Measurements from ENCODE around the gene ATPAF2.

ATPAF2 gene

DNA sequence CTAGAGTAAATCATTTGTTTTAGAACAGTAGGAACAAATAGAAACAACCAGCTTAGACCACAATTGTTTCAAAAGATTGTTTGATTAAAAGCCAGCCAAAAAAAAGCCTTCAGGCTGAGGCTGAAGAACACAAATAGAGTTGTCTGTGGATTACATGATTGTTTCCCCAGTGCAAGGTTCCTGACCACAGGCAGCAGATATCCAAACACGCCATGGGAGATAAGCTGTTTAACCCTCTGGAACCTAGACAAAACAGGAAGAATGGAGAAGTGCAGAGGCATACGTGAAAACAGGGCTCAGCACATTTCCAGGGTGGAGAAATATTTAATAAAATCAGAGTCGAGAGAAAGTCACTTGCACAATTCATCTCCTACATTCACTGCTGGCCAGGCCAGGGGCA is 21.0 kb downstream of the ATPAF2 start:
- in situ Hi-C loops (cut with HindIII; ENCODE audit: low sequenced_read_pairs) = no loop called here
- H3K4me3 ChIP-seq (ENCODE audit: low read depth, low read length) = no peak overlapping the region
- DNase-seq (ENCODE audit: low read depth) = no peak
- TF ChIP-seq, protein P1, sequence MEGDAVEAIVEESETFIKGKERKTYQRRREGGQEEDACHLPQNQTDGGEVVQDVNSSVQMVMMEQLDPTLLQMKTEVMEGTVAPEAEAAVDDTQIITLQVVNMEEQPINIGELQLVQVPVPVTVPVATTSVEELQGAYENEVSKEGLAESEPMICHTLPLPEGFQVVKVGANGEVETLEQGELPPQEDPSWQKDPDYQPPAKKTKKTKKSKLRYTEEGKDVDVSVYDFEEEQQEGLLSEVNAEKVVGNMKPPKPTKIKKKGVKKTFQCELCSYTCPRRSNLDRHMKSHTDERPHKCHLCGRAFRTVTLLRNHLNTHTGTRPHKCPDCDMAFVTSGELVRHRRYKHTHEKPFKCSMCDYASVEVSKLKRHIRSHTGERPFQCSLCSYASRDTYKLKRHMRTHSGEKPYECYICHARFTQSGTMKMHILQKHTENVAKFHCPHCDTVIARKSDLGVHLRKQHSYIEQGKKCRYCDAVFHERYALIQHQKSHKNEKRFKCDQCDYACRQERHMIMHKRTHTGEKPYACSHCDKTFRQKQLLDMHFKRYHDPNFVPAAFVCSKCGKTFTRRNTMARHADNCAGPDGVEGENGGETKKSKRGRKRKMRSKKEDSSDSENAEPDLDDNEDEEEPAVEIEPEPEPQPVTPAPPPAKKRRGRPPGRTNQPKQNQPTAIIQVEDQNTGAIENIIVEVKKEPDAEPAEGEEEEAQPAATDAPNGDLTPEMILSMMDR (IDR thresholded peaks at IDR 0.05; ENCODE audit: low read depth, low read length, missing control alignments) = no peak

DNA sequence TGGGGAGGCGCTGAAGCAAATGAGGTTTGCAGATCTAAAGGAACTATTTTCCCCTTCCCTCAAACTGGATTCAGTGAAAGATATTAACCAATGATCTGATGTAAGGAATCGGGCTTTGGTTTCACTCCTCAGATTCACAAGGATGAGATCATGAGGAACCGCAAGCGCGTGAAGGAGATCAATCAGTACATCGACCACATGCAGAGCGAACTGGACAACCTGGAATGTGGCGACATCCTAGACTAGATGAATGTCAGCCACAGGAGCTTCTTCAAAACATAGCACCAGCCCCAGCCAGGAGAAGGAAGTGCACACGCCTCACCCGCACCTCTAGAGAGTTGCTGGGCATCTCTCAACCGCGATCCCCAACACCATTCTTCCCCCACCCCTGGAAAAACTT is 22.5 kb downstream of the ATPAF2 start:
- in situ Hi-C loops (cut with HindIII; ENCODE audit: low sequenced_read_pairs) = no loop called here
- TF ChIP-seq, protein P1 (IDR thresholded peaks at IDR 0.05; ENCODE audit: low read depth, low read length, missing control alignments) = no peak
- no peak for DNase-seq (ENCODE audit: low read depth)
- no peak overlapping the region for H3K4me3 ChIP-seq (ENCODE audit: low read depth, low read length)

DNA sequence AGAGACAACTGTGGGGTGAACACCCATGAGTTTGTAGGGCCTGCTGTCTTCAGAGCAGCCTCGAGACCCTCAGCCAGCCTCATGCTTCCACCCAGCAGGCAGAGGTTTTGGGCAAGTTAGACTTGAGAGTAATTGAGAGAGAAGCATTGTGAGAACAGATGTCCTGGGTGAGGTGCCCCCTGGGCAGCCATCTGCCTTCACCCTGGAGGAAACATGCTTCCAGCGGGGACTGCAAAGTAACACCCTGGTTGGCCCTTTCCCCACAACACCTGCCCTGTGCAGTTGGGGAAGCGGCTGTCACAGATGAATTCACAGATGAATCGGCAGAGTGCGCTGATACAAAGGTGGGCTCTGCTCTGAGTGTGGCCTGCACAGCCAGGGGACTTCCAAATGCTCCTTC is 23.4 kb downstream of the ATPAF2 start:
- H3K4me3 ChIP-seq (ENCODE audit: low read depth, low read length) = no peak overlapping the region
- in situ Hi-C loops (cut with HindIII; ENCODE audit: low sequenced_read_pairs) = no loop called here
- TF ChIP-seq, protein P1 (IDR thresholded peaks at IDR 0.05; ENCODE audit: low read depth, low read length, missing control alignments) = no peak
- no peak for DNase-seq (ENCODE audit: low read depth)

DNA sequence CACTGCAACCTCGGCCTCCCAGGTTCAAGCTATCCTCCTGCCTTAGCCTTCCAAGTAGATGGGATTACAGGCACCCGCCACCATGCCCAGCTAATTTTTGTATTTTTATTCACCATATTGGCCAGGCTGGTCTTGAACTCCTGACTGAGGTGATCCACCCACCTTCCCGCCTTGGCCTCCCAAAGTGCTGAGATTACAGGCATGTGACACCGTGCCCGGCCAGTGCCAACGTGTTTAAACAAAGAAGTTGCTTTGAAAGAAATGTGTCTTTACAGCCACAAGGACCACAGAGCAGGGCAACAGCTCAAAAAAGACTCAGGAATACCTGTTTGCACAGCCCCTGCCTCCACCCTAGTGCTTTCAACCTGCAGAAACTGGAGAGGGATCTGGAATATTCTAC is 25.0 kb downstream of the ATPAF2 start:
- H3K4me3 ChIP-seq (ENCODE audit: low read depth, low read length) = no peak overlapping the region
- TF ChIP-seq, protein P1 (IDR thresholded peaks at IDR 0.05; ENCODE audit: low read depth, low read length, missing control alignments) = no peak
- in situ Hi-C loops (cut with HindIII; ENCODE audit: low sequenced_read_pairs) = no loop called here
- no peak for DNase-seq (ENCODE audit: low read depth)

DNA sequence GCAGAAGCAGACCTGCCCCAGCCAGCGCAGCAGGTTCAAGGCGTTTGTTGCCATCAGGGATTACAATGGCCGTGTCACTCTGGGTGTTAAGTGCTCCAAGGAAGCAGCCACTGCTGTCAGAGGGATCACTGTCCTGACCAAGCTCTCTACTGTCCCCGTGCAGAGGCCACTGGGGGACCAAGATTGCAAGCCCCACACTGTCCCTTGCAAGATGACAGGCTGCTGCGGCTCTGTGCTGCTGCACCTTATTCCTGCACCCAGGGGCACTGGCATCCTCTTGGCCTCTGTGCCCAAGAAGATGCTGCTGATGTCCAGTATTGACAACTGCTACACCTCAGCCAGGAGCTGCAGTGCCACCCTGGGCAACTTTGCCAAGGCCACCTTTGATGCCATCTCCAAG is 27.7 kb downstream of the ATPAF2 start:
- in situ Hi-C loops (cut with HindIII; ENCODE audit: low sequenced_read_pairs) = no loop called here
- TF ChIP-seq, protein P1 (IDR thresholded peaks at IDR 0.05; ENCODE audit: low read depth, low read length, missing control alignments) = no peak
- no peak overlapping the region for H3K4me3 ChIP-seq (ENCODE audit: low read depth, low read length)
- DNase-seq (ENCODE audit: low read depth) = no peak

DNA sequence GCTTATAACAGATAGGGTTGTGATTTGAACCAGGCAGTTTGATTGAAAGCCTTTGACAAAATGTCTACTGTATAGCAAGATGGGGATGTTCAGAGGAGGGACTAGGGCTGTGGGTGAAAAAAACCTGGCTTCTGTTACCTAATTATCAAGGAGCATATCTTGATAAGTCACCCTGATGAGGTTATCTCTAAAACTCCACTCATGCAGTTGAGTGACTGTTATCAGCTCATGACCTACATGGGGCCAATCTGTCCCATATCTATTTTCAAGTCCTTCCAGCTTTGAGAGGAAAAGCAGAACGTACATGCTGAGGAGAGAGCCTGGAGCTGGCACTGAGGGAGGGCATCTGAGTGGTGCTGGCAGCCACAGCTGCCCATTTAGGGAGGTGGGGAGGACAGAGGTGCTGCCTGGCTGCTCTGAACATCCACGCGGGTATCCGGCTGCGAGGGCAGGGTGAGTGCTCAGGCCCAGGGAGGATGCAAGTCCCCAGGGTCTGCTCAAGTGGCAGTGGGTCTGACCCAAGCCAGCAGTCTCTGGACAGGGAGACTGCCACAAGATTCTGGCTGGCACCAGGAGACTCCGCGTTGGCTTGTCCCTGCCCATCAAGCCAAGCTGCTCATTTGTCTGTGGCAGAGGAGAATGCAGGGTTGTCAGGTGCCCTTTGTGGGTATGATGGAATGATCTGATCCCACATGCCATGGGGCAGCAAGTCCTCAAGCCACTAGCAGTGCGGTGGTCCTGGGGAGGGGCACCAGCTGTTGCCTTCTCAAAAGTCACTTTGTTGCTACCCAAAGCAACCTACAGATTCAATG is 29.2 kb downstream of the ATPAF2 start:
- TF ChIP-seq, protein P1 (IDR thresholded peaks at IDR 0.05; ENCODE audit: low read depth, low read length, missing control alignments) = no peak
- in situ Hi-C loops (cut with HindIII; ENCODE audit: low sequenced_read_pairs) = no loop called here
- no peak overlapping the region for H3K4me3 ChIP-seq (ENCODE audit: low read depth, low read length)
- no peak for DNase-seq (ENCODE audit: low read depth)

Data from astrocyte of the cerebellum (primary cell).